Right lobe of liver (tissue), 4 donors: ENCODE measurements around the gene PTRH2.

Experiments
- POLR2A ChIP-seq: fragments of 450-650 bp; IDR thresholded peaks from one replicate; pipeline ENCODE4 v1.6.1; 2017; ENCODE audit warnings: antibody characterized with exemption, mild to moderate bottlenecking
- TF ChIP-seq, protein P1 (sequence below), 4 donors: fragments of 200-600 bp in 3 of 4; fragments of 450-650 bp in 1 of 4; IDR thresholded peaks; one replicate each; pipeline versions ENCODE4 v1.5.1 to v1.8.0; 2016 to 2022; ENCODE audit warnings: antibody characterized with exemption in 4 of 4, mild to moderate bottlenecking in 2 of 4
- donor health status: DM: no; HTN: no; CAD: no.
- donor health status: DM: no; HTN: no; CAD: no.
- donor health status: DM: no; HTN: yes; CAD: no.

DNA sequence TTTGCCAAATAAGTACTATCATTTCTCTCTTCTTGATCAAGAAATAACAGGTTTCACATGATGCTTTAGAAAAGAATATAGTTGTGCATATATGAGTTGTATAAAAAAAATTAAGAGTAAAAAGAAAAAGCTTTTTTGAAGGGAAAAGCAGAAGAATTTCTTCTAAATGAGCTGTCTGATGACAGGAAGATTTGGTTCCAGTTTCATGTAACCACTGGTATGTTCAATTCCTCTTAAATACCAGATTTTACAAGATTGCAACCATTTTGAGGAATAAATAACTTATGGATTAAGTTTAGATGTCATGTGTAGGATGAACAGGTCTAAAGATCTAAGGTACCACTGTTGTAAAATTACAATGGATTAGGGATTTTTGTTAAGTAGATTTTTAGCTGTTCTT, 45.2 kb upstream of the PTRH2 start:
- TF ChIP-seq, protein P1, sequence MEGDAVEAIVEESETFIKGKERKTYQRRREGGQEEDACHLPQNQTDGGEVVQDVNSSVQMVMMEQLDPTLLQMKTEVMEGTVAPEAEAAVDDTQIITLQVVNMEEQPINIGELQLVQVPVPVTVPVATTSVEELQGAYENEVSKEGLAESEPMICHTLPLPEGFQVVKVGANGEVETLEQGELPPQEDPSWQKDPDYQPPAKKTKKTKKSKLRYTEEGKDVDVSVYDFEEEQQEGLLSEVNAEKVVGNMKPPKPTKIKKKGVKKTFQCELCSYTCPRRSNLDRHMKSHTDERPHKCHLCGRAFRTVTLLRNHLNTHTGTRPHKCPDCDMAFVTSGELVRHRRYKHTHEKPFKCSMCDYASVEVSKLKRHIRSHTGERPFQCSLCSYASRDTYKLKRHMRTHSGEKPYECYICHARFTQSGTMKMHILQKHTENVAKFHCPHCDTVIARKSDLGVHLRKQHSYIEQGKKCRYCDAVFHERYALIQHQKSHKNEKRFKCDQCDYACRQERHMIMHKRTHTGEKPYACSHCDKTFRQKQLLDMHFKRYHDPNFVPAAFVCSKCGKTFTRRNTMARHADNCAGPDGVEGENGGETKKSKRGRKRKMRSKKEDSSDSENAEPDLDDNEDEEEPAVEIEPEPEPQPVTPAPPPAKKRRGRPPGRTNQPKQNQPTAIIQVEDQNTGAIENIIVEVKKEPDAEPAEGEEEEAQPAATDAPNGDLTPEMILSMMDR (IDR thresholded peaks at IDR 0.05) = no peak
- TF ChIP-seq POLR2A = no peak
